IPS-20b (cell line): Measurements from ENCODE around the gene MIB1.

Source experiments
- H3K27ac ChIP-seq: one replicate; pipeline ENCODE4 v1.5.1; 2013; ENCODE audit warnings: low read length
- H3K27me3 ChIP-seq: 2 replicates; pipeline ENCODE4 v1.6.1; 2013; ENCODE audit warnings: mild to moderate bottlenecking, low read length, inconsistent platforms; ENCODE audit not compliant: insufficient read depth
- H3K36me3 ChIP-seq: 2 replicates; pipeline ENCODE4 v1.6.1; 2013; ENCODE audit warnings: low read depth, mild to moderate bottlenecking, inconsistent platforms, low read length, moderate library complexity; ENCODE audit not compliant: insufficient read depth
- H3K4me1 ChIP-seq: 2 replicates; pipeline ENCODE4 v1.6.1; 2013; ENCODE audit warnings: mild to moderate bottlenecking, control low read depth, inconsistent platforms, low read length, moderate library complexity; ENCODE audit not compliant: insufficient read depth
- H3K4me3 ChIP-seq: 2 replicates; pipeline ENCODE4 v1.5.1; 2013; ENCODE audit warnings: mild to moderate bottlenecking, low read length, inconsistent platforms
- H3K9ac ChIP-seq: 2 replicates; pipeline ENCODE4 v1.6.1; 2013; ENCODE audit warnings: low read depth, mild to moderate bottlenecking, inconsistent platforms, low read length, moderate library complexity
- H3K9me3 ChIP-seq: 2 replicates; pipeline ENCODE4 v1.6.1; 2013; ENCODE audit warnings: mild to moderate bottlenecking, low read depth, low read length, inconsistent platforms; ENCODE audit not compliant: insufficient read depth

Gene MIB1

DNA sequence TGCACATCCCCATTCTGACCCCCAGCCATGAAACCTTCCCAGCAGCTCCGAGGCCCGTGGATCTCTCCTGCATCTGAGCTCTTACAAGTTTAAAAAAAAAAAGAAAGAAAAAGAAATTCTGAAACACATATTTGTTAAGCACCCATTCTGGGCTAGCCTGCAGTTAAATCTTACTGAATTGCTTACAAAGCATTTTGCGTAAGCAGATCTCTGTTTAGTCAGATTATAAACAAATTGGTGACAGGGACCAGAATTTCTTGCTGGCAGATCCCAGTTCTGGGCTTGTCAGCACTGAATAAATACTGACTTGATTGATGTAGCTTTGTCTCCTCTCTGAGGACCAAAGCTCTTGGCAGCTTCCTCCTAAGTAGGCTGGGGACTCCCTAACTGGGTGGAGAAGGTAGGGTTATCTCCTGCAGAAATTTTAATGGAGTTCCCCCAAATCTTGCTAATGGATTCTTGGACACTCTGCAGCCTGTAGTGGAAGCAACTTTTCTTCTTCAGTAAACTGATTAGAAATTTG is 160.9 kb downstream of the MIB1 start:
- H3K4me1 ChIP-seq: no peaks in the 10 kb centered on the region
- H3K9me3 ChIP-seq: no peaks in the 10 kb centered on the region
- H3K27me3 ChIP-seq: peaks cover 5% of the 10 kb centered on the region; the same call in 1 of the 2 replicates
- H3K36me3 ChIP-seq: no peaks in the 10 kb centered on the region
- H3K9ac ChIP-seq: no peak overlapping the region
- H3K4me3 ChIP-seq: no peak overlapping the region
- no peak overlapping the region for H3K27ac ChIP-seq

DNA sequence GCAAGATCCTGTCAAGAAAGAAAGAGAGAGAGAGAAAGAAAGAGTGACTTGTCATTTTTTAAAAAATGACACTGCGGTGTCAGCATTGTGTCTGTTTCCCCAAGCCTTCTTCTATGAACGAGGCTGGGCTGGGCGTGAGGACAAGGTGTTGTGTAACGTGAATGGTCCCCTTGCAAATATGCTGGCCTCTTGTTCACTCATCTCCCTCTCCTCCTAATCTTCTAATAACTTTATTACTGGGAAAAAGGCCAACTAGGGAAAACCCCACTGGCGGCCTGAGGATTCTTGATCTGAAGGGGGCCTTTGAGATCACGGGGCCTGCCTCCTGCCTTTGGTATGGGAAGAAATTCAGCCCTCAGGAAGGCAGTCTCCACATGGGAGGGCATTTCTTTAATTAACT is 163.1 kb downstream of the MIB1 start:
- no peaks in the 10 kb centered on the region for H3K4me1 ChIP-seq
- no peaks in the 10 kb centered on the region for H3K36me3 ChIP-seq
- H3K9ac ChIP-seq: no peak overlapping the region
- no peak overlapping the region for H3K27ac ChIP-seq
- H3K4me3 ChIP-seq: no peak overlapping the region
- no peaks in the 10 kb centered on the region for H3K9me3 ChIP-seq
- peaks cover 23% of the 10 kb centered on the region for H3K27me3 ChIP-seq

DNA sequence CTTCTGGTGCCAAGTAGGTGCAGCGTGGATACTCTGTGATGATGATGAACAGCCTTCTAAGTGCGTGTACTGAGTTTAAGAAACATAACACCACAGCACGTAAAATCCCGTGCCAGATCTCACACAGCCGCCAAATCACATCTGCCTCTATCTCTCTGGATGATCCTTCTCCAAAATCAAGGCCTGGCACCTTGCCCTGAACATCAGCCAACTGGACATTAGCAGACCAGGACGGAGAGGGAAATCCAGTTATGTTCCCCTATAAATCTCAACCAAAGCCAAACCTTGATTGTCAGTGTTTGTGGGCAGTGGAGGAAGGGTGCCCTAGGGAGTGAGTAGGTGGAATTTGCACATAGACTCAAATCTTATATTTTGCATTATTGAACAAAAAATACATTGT is 164.3 kb downstream of the MIB1 start:
- Histone ChIP-seq H3K27me3 (peaks cover 35% of the 10 kb centered on the region), H3K4me3 (no peak overlapping the region), H3K36me3 (no peaks in the 10 kb centered on the region), H3K9me3 (no peaks in the 10 kb centered on the region), H3K4me1 (no peaks in the 10 kb centered on the region), H3K9ac (no peak overlapping the region), H3K27ac (no peak overlapping the region)

DNA sequence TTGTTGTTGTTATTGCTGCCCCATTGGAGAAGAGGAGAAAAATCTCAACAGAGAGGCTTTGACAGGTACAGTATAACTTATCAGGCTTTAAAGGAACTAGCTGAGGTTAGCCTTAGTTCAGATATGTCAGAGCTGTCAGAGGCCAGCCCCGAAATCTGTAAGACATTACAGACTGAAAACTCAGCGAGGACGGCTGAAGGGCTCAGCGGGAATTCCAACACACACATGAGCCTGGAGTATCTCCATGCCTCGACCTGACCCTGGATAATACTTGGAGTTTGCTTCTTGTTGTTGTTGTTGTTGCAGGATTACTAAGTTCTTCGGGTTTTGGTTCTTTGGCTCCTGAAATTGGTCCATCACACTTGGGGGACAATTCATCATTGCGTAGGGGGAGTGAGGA is 166.9 kb downstream of the MIB1 start:
- H3K36me3 ChIP-seq: no peaks in the 10 kb centered on the region

DNA sequence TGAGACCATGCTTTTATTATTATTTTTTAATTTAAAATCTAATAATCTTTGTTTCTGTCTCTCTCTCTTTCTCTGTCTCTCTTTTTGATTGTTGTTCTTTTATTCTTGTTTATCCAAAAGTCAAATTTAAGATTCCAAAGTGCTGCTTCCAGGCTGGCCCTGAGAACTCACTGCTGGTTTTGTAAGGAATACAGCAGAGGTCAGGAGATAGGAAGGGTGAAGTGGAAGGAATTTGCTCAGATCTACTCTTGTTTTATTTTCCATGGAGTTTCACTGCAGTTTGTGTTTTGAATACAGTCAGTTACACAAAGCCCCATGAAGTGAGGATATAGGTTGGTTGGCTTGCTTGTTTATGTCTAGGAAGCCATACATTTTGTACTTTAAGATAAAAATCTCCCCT is 168.1 kb downstream of the MIB1 start:
- Histone ChIP-seq H3K4me1 (peaks cover 3% of the 10 kb centered on the region; the same call in 1 of the 2 replicates), H3K4me3 (no peak overlapping the region), H3K27ac (no peak overlapping the region), H3K9ac (no peak overlapping the region), H3K27me3 (peaks cover 65% of the 10 kb centered on the region), H3K36me3 (no peaks in the 10 kb centered on the region), H3K9me3 (no peaks in the 10 kb centered on the region)

More for the DNA sequence above, 166.9 kb downstream of the MIB1 start:
- Histone ChIP-seq H3K27me3 (peaks cover 61% of the 10 kb centered on the region), H3K4me3 (no peak overlapping the region), H3K4me1 (peaks cover 3% of the 10 kb centered on the region; the same call in 1 of the 2 replicates), H3K27ac (no peak overlapping the region), H3K9me3 (no peaks in the 10 kb centered on the region), H3K9ac (no peak overlapping the region)

DNA sequence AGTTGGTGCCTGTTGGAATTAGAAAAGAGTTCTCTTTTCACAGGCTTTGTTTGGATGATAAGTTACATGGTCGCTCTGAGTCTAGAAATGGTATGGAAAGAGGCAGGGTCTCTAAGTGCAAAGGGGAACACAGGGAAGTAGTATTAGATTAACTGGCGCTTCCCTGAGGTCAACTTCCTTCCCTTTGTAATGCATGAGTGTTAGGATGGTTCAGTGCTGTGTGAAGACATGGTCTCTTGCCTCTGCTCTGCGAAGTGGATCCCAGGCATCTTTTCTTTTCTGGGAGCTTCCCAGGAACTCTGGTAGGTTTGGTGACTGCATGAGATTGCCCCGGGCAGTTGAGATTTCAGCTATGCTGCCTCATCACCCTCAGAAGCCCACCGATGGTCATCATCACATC is 170.3 kb downstream of the MIB1 start:
- Histone ChIP-seq H3K27me3 (peaks cover 60% of the 10 kb centered on the region), H3K9ac (no peak overlapping the region), H3K9me3 (no peaks in the 10 kb centered on the region), H3K4me1 (peaks cover 3% of the 10 kb centered on the region; the same call in 1 of the 2 replicates), H3K36me3 (no peaks in the 10 kb centered on the region), H3K4me3 (no peak overlapping the region), H3K27ac (no peak overlapping the region)

DNA sequence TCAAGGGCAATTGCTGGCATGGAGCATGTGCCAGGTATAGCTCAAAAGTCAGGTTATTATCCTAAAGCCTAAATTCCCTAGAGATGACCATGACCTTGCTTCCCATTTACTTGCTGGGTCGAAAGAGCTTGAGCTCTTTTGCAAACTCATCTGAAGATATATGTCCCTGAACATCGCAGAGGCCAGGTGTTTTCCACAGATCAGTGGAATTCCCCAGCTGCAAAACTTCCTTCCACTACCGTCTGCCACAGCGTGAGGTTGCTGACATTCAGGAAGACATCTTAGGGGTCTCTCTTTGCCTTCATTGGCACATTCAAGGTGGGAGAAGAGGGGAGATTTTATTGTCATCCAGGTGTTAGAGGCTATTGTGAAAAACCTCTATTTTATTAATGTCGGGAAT is 171.0 kb downstream of the MIB1 start:
- H3K4me1 ChIP-seq: peaks cover 3% of the 10 kb centered on the region; the same call in 1 of the 2 replicates
- no peak overlapping the region for H3K4me3 ChIP-seq
- H3K9me3 ChIP-seq: no peaks in the 10 kb centered on the region
- H3K36me3 ChIP-seq: no peaks in the 10 kb centered on the region
- no peak overlapping the region for H3K9ac ChIP-seq
- H3K27me3 ChIP-seq: peaks cover 60% of the 10 kb centered on the region
- no peak overlapping the region for H3K27ac ChIP-seq

DNA sequence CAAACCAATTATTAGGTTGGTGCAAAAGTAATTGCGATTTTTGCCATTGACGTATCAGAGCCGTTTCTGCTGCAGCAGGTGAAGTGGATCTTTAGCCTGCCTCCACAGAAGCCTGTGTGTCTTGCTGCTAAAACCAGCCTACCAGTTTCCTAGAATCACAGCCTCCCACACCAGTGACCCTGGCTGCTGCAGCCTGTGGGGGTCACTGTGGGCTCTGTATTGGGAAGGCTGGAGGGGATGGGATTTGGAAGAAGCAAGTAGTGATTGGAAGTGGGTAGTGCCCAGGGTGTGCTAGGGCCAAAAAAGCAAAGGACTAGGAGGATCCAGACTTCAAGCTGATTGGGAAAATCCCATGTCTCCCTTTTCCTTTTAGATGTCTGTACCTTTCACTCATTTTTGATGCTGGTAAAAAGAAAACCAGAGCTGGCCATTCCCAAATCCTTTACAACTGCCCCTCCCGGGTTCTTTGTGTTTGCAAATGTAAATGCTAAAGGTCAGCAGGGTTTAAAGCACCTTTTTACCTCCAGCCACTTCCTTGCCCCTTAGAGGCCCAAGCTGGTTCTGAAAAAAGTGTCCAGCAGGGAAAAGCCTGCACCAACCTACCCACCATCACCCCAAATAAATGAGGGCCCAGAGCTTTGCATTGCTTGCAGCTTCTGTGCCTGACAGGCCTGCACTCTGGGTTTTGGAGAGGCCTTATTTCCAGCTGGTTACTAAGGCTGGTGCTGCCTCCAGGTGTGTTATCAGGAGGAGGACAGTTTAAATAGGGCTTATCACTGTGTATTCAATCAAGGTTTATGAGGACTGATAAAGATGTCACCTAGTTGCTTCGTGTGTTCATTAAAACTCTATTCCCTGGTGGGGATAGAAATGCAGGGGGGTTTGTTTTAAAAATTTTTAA is 172.0 kb downstream of the MIB1 start:
- Histone ChIP-seq H3K4me1 (peaks cover 3% of the 10 kb centered on the region; the same call in 1 of the 2 replicates), H3K27ac (no peak overlapping the region), H3K36me3 (no peaks in the 10 kb centered on the region), H3K9me3 (no peaks in the 10 kb centered on the region), H3K4me3 (no peak overlapping the region), H3K27me3 (peaks cover 51% of the 10 kb centered on the region), H3K9ac (no peak overlapping the region)

DNA sequence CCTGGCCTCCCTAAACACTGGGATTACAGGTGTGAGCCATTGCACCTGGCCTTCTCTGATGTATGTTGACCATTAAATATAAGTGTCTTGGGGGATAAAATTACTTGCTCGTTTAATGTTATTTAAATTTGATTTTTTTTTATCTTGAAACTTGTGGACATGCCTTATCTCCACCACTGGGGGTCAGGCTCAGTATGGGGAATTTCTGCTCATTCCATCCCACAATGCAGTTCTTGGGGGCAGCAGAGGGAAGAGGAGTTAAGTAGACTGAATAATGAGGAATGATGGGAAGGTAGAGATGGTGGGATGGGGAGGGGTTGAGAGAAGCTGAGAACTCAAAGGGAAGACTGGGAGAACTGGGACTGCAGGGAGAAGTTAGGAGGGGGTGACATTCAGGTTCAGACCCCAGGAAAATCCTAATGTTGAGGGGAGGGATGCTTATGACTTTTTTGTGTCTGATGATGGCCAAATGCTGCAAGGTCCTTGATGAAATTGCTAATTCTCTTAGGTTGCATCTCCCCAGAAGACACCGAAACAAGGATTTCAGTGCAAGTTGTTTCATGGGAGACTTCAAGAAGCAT is 174.2 kb downstream of the MIB1 start:
- Histone ChIP-seq H3K27me3 (peaks cover 31% of the 10 kb centered on the region), H3K27ac (no peak overlapping the region), H3K36me3 (no peaks in the 10 kb centered on the region), H3K4me3 (no peak overlapping the region), H3K9me3 (peaks cover 3% of the 10 kb centered on the region; the same call in 1 of the 2 replicates), H3K9ac (no peak overlapping the region), H3K4me1 (peaks cover 3% of the 10 kb centered on the region; the same call in 1 of the 2 replicates)

DNA sequence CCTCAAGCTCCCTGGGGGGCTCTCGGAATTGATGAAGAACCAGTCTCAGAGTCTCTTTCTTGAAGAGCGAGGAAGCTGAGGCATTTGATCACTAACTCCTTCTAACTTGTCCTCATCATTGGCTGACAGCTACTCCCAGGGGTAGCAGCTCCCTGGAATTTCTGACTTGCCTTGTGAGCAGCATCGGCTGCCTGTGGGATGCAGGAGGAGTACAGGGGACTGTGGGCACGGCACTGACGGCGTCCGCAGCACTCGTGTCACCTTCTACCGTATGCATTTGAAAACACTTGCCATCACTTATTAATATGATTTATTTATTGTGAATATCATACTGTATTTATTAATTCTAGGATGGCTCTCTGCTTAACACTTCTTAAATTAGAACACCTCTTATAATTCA is 175.0 kb downstream of the MIB1 start:
- no peak overlapping the region for H3K9ac ChIP-seq
- H3K27ac ChIP-seq: no peak overlapping the region
- no peaks in the 10 kb centered on the region for H3K36me3 ChIP-seq
- peaks cover 3% of the 10 kb centered on the region; the same call in 1 of the 2 replicates for H3K9me3 ChIP-seq
- no peak overlapping the region for H3K4me3 ChIP-seq
- H3K27me3 ChIP-seq: peaks cover 23% of the 10 kb centered on the region
- H3K4me1 ChIP-seq: peaks cover 3% of the 10 kb centered on the region; the same call in 1 of the 2 replicates

DNA sequence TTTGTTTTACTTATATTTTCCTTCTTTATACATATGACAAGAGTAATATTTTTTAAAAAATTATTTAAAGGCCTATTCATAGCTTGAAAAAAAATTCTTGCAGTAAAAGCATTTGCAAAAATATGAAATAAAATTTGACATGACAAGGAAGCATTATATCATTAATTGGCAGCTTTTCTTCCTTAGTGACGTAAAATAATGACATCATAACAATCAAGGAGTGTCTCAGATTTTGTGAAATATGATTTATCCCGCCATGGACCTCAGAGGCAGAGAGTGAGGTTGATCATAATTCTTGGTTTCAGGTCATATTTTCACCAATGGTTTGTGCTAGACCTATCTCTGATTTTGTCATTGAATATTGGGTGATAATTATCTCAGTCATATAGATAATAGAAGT is 176.0 kb downstream of the MIB1 start:
- peaks cover 3% of the 10 kb centered on the region; the same call in 1 of the 2 replicates for H3K9me3 ChIP-seq
- no peak overlapping the region for H3K4me3 ChIP-seq
- H3K9ac ChIP-seq: no peak overlapping the region
- no peaks in the 10 kb centered on the region for H3K4me1 ChIP-seq
- peaks cover 13% of the 10 kb centered on the region for H3K27me3 ChIP-seq
- H3K36me3 ChIP-seq: no peaks in the 10 kb centered on the region
- no peak overlapping the region for H3K27ac ChIP-seq
